ENCODE results near the gene FEM1C.

Gene FEM1C

GRCh38 chr5:115477581-115477980, 67.0 kb downstream of the FEM1C start:
- no peak for DNase-seq (ENCODE audit: low read depth)

GRCh38 chr5:115475788-115476187, 68.8 kb downstream of the FEM1C start:
- DNase-seq (ENCODE audit: low read depth) = no peak

- DNase-seq (ENCODE audit: low read depth) = no peak
Observed at GRCh38 chr5:115472271-115473025, 72.1 kb downstream of the FEM1C start.

- peak; percentile 16 for DNase-seq (ENCODE audit: low read depth)
Observed at GRCh38 chr5:115471345-115472063, 73.1 kb downstream of the FEM1C start.

GRCh38 chr5:115470921-115471320, 73.7 kb downstream of the FEM1C start:
- DNase-seq (ENCODE audit: low read depth) = no peak
